ENCODE measurements around the gene TSACC. TPM values are rescaled to one million over a fixed set of nuclear protein-coding genes. Genes with fewer than 3 reads are reported as not detected.

The TSACC gene
- total and polyA plus RNA-seq, 9 of the 15 experiments (the other 6 are each of a cell fraction or from before 2014, with no cell fraction given) = 0.45 to 7.4 (median 2.6) TPM

DNA sequence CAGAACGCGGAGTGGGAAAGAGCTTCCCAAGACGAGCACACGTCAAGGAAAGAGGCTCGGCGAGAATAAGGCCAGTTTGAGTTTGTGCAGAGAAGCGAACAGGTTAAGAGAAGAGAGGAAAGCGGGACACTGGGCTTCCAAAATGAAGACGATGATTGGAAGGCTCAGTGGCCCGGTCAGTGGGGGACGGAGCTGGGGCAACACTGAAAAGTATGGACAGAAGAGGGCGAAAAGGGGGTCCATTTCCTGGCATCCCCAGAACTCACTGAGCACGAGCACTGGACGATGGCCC, 492 bp upstream of the TSACC start:
- peak overlapping the region; percentile 91 to 96 for H3K9ac ChIP-seq (ENCODE audit: insufficient read depth in 1 of 2, low read depth in 2 of 2, low read length in 2 of 2)
- in situ Hi-C loops (cut with MboI) (no loop called here), intact Hi-C loops (cut with micrococcal nuclease) (loop anchor here (5.0 kb wide), 1 partner anchor 164 kb away; the partner anchor contains the start of gene MEF2D)
- no TSS peak for BruUV-seq (replicated peaks)
- CTCF ChIA-PET (ENCODE audit: low intra/inter-chr PET ratio) = interaction anchor here (0.6 kb wide), 1 partner anchor 108 kb away, joined by 3 read pairs; no protein-coding TSS in a partner anchor
- H3K4me2 ChIP-seq (ENCODE audit: insufficient read depth, low read length) = peak overlapping the region; percentile 90
- no peaks in the 10 kb centered on the region for H3K9me3 ChIP-seq (replicated peaks; ENCODE audit: control insufficient read depth, insufficient read depth, low read depth, low read length)
- POLR2A ChIA-PET = interaction anchor here (0.6 to 1.2 kb wide), 10 partner anchors 15 to 124 kb away, joined by 3 to 5 read pairs (median 3); no protein-coding TSS in a partner anchor
- peaks cover 54% of the 10 kb centered on the region for H3K79me2 ChIP-seq (ENCODE audit: control insufficient read depth, insufficient read depth, low read length)
- ATAC-seq (peak; percentile 54), FAIRE-seq (no peak), DNase-seq (ENCODE audit: extremely low read depth in 1 of 4, low spot score in 3 of 4) (no peak)
- H3K27me3 ChIP-seq (ENCODE audit: control insufficient read depth in 2 of 2, insufficient read depth in 2 of 2, low read length in 2 of 2) = no peaks in the 10 kb centered on the region
- 0% methylated on average over 11 of the region's 14 CpGs for WGBS (ENCODE audit: insufficient coverage, low coverage, missing lambda C conversion rate)
- peaks cover 0 to 9% of the 10 kb centered on the region in 2 experiments; a peak in 3 of 5 replicates for H3K4me1 ChIP-seq (replicated peaks in 1 of 2; ENCODE audit: control insufficient read depth in 2 of 2, insufficient read depth in 2 of 2, low read length in 2 of 2)
- H2AFZ ChIP-seq (ENCODE audit: low read depth, low read length) = peak overlapping the region; percentile 89
- H3K27ac ChIP-seq (ENCODE audit: extremely low read depth, low read depth, low read length) = peak overlapping the region; percentile 86
- peaks cover 40% of the 10 kb centered on the region for H3K36me3 ChIP-seq (ENCODE audit: control insufficient read depth, insufficient read depth, low read length)
- no peaks in the 10 kb centered on the region for H3K9me1 ChIP-seq (ENCODE audit: control insufficient read depth, insufficient read depth, low read length)
- peak overlapping the region; percentile 63 for H3K4me3 ChIP-seq
- peaks cover 20% of the 10 kb centered on the region for H4K20me1 ChIP-seq (replicated peaks; ENCODE audit: control insufficient read depth, insufficient read depth, low read length)
- no peak for TF ChIP-seq HNRNPLL (IDR thresholded peaks at IDR 0.05; ENCODE audit: low read depth, low read length, poor library complexity, severe bottlenecking)
- no peak for TF ChIP-seq ZKSCAN1 (IDR thresholded peaks at IDR 0.05; ENCODE audit: low read depth, low read length)
- TF ChIP-seq CTCF (IDR thresholded peaks at IDR 0.05 in 2 of 3, conservative IDR thresholded peaks at IDR 0.05 in 1 of 3; ENCODE audit: insufficient read depth in 2 of 3, low read depth in 1 of 3, low read length in 3 of 3) = 0 out of 6 replicates have a peak, but pooled peaks of 1 of the 3 experiments have one; percentile 16
- peak; percentile 74; the same call in 1 of the 2 replicates for TF ChIP-seq TRIM25 (IDR thresholded peaks at IDR 0.05; ENCODE audit: borderline replicate concordance)
- TF ChIP-seq EWSR1 (IDR thresholded peaks at IDR 0.05; ENCODE audit: borderline replicate concordance, low read depth, partially characterized antibody) = no peak
- peak; percentile 54; the same call in 1 of the 2 replicates for TF ChIP-seq SMARCA4 (IDR thresholded peaks at IDR 0.05)
- TF ChIP-seq LARP7 (IDR thresholded peaks at IDR 0.05) = peak; percentile 89
- no peak for TF ChIP-seq MTF1 (CRISPR knock-in tag; IDR thresholded peaks at IDR 0.05; ENCODE audit: borderline replicate concordance)
- TF ChIP-seq ZBTB43 (CRISPR knock-in tag; IDR thresholded peaks at IDR 0.05) = 0 out of 2 replicates have a peak, but pooled peaks have one; percentile 13
- TF ChIP-seq, protein P1, sequence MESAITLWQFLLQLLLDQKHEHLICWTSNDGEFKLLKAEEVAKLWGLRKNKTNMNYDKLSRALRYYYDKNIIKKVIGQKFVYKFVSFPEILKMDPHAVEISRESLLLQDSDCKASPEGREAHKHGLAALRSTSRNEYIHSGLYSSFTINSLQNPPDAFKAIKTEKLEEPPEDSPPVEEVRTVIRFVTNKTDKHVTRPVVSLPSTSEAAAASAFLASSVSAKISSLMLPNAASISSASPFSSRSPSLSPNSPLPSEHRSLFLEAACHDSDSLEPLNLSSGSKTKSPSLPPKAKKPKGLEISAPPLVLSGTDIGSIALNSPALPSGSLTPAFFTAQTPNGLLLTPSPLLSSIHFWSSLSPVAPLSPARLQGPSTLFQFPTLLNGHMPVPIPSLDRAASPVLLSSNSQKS (CRISPR knock-in tag; IDR thresholded peaks at IDR 0.05) = 0 out of 2 replicates have a peak, but pooled peaks have one; percentile 16
- no peak for TF ChIP-seq ZNF695 (CRISPR knock-in tag; IDR thresholded peaks at IDR 0.05)
- peak; percentile 51 for TF ChIP-seq PHF20 (IDR thresholded peaks at IDR 0.05; ENCODE audit: partially characterized antibody)
- 0 out of 4 replicates have a peak, but pooled peaks of 1 of the 2 experiments have one; percentile 30 for TF ChIP-seq ARNT (IDR thresholded peaks at IDR 0.05)
- peak; percentile 20; the same call in 1 of the 2 replicates for TF ChIP-seq MXI1 (IDR thresholded peaks at IDR 0.05; ENCODE audit: low read depth, low read length)
- TF ChIP-seq PHB2 (IDR thresholded peaks at IDR 0.05; ENCODE audit: low read depth) = no peak

All from K562 (cell line).